Measurements from ENCODE around the gene EPB41. TPM values are rescaled to one million over a fixed set of nuclear protein-coding genes. Genes with fewer than 3 reads are reported as not detected.
"Not testable (repeated sequence)": the region's sequence is repeated elsewhere in the genome, so short reads cannot be mapped to it uniquely, and the experiment has no call there.

Gene EPB41
- polyA plus RNA-seq, 5 donors, result 36.5 to 53.0 (median 46.3) TPM

DNA sequence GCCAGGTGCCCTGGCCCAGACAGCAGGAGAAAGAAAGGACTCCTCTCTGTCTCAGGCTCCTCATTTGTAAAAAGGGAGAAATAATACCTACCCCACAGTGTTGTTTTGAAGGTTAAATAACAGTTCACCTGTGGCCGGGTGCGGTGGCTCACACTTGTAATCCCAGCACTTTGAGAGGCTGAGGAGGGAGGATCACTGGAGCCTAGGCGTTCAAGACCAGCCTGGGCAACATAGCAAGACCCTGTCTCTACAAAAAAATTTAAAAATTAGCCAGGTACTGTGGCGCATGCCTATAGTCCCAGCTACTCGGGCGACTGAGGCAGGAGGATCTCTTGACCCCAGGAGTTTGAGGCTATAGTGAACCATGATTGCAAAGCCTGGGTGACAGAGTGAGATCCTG lies 211.8 kb downstream of the EPB41 start:
- no peak for DNase-seq

GRCh38 chr1:29128739-29129138 lies 214.4 kb downstream of the EPB41 start:
- no peak for DNase-seq

- no peak for DNase-seq
Measured at GRCh38 chr1:29129916-29130315, 215.5 kb downstream of the EPB41 start.

- DNase-seq, result not testable (repeated sequence)
Measured at GRCh38 chr1:29131056-29131455, 216.7 kb downstream of the EPB41 start.

GRCh38 chr1:29133861-29134694 lies 219.7 kb downstream of the EPB41 start:
- no peak for DNase-seq

DNA sequence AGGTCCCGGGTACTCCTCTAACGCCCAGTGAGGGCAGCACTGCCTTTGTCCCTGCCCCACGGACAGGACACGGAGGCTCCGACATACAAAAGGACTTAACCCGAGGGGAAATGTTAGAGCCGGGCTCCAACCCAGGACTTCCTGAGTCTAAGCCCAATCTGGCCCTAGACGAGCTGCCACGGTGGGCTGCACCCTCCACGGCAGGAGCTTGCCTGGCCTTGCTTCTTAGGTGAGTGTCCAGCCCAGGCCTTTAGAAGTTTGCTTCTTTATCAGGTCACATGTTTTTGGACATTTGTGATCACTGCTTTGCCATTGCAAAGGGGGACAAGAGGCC lies 220.3 kb downstream of the EPB41 start:
- no peak for DNase-seq

DNA sequence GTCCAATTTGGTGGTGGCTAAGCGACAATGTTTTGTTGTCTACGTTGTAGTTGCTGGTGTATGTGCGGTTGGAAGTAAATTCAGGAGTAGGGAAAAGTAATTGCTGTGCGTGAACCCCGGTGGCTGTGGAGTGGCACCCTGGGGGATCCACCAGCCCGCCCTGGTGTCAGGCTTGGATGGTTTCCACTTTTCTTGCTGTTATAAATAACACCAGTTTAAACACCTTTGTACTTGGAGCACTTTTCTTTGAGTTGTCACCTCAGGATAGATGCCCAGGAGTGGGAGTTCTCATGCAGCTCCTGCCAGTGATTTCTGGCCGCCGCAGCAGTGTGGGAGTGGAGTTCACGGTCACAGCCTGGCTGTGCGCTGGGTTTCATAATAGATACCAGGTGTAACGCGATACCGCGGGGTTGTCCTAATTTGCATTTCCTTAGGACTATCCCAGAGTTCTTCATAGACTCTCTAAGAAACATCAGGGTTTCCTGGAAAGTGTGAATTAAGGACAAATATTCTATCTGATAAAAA lies 222.1 kb downstream of the EPB41 start:
- no peak for DNase-seq

DNA sequence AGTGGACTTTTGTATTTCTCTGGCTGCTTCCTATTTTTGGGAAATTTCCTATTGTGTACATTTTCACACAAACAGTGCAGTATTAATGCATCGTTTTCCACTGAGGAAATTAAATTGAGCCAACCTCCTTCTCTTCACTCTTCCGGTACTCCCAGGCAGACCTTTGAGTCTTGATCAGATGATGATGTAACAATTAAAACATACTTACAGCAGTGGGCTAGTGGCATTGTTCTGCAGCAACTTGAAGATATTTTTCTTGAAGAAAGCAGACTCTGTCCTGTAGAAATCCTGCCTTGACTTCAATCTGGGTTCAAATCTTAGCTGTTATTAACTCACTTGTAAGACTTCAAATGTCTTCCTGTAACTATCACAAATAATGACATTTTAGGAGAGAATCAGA lies 228.3 kb downstream of the EPB41 start:
- DNase-seq, result no peak

- DNase-seq, result no peak
Measured at GRCh38 chr1:29144178-29144577, 229.8 kb downstream of the EPB41 start.

- DNase-seq, result no peak
Measured at GRCh38 chr1:29145739-29146437, 231.5 kb downstream of the EPB41 start.

DNA sequence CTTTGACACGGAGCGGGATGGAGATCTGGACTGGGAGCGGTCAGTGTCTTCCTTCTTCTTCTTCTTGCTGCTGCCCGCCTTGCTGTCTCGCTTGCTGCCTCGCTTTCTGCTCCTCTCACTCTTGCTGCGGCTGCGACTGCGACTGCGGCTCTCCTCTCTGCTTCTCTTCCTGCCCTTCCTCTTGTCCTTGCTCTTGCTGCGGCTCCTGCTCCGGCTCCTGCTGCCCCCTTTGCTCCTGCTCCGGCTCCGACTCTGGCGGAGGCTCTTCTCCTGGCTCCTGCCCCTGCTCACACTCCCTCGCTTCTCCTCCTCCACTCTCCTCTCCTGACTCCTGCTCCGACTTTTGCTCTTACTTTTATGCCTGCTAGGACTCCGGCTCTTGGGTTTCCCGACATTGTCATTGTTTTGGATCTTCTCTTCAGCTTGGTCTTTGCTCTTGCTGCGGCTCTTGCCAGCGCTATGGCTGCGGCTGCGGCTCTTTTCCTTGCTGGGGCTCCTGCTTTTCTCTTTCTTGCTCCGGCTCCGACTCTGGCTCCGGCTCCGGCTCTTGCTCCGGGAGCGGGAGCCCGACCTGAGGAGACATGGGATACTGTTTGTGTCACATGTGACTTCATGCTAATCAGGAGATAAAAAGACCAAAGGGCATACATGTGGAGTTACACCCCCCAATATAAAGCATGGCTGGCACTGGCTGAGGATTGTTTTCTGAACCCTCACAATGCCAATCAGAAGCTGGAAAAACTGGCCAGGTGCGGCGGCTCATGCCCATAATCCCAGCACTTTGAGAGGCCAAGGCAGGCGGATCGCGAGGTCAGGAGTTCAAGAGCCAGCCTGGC lies 234.5 kb downstream of the EPB41 start:
- no peak for DNase-seq

DNA sequence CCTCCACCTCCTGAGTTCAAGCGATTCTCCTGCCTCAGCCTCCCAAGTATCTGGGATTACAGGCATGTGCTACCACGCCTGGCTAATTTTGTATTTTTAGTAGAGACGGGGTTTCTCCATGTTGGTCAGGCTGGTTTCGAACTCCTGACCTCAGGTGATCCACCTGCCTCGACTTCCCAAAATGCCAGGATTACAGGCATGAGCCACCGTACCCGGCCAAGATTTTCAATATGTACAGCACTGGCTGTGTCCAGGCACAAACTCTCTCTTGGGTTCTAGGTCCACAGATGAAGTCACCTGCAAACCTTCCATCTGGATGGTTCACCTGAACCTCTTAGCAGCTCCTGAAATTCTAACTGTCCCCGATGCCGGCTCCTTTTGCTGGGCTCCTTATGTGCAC lies 236.0 kb downstream of the EPB41 start:
- DNase-seq, result not testable (repeated sequence)

DNA sequence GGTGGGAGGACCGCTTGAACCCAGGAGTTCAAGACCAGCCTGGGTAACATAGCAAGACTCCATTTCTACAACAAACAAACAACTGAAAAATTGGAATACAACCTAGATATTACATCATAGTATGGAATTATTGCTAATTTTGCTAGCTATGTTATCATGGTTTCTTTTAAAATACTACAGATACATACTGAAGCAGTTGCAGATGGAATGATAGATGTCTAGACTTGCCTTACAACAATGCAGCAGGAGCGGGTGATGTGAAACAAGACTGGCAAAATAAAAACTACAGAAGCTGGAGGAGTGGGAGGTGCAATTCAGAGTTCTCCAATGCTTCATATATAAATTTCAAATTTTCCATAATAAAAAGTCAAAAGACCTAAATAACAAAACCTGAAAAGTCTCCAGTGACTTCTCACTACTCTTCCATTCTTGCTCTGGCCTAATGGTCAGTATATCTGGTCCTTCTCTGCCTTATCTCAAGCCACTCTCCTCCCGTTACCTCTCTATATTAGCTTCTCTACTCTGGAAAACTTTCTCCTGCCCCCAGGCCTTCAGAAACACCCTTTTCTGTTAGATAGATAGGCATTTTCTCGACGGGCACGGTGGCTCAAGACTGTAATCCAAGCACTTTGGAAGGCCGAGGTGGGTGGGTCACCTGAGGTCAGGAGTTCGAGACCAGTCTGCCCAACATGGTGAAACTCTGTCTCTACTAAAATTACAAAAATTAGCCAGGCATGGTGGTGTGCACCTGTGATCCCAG lies 237.9 kb downstream of the EPB41 start:
- no peak for DNase-seq

DNA sequence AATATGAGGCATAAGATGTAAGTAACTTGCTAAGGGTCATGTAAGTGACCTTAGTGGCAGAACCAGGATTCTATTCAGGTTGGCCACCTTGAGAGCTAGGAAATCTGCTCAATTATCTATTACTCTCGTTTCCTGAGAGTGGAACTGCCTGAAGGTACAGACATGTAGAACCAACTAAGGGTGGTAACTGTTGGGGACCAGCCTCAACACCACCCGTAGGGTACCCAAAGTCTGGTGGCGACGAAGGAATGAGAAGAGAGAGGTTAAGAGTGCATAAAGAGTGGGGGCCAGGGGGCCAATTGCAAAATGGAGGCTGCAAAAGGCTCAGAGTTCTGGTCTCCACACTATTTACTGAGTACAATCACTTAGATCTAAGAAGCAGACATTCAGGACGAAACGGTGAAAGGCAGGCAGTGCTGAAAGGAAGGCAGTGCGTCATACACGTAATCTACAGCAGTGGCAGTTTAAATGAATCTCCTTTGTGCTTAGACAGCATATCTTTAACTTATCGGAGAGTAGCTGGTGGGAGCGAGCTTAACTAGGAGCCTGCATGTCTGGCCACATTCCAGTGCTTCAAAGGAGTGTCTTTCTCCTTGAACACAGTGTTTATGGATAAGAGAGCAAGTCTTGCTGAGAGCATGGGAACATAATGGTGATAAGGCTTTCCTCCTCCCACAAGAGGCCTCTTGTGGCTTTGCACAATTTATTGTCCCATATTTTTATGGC lies 242.3 kb downstream of the EPB41 start:
- peak in 1 of 2 donors; percentile 23 for DNase-seq

GRCh38 chr1:29157269-29157601 lies 242.9 kb downstream of the EPB41 start:
- DNase-seq, result no peak

- DNase-seq, result no peak
Measured at GRCh38 chr1:29159773-29160172, 245.4 kb downstream of the EPB41 start.

DNA sequence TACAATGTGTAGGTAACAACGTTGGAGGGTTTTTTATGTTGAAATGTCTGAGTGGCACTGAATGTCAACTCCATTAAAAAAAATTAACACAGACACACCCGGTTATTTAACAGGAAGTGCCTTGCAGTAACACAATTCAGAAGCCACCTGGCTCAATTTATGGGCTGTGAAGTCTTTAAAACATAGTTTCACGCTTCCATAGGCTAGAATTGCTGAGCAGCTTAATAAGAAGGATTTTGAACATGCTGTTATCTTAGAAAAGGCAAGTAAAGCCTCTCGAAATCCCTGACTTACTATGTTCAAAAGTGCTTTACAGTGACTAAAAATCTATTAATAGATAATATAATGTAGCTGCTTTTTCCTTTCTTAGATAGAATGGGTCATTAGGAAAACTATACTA lies 247.7 kb downstream of the EPB41 start:
- DNase-seq, result no peak

GRCh38 chr1:29162476-29163138 lies 248.2 kb downstream of the EPB41 start:
- DNase-seq, result no peak

DNA sequence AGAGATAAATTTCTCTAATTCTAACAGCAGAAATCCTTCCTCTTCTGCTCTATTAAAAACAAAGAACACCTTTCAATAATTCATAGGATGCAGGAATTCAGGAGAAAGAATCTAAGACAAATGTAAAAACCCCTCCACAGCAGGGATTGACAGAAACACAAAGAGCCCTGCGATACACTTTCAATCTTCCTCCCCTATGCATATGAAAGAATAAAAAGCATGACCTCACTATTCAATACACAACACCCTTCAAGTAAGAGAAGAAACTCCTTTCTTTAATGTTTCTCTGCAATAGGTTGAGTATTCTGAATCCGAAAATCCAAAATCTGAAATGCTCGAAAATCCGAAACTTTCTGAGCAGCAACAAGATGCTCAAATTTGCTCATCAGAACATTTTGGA lies 250.2 kb downstream of the EPB41 start:
- DNase-seq, result no peak

GRCh38 chr1:29166291-29166878 lies 252.0 kb downstream of the EPB41 start:
- no peak for DNase-seq
